ENCODE results near the gene PTPRB. TPM values are rescaled to one million over a fixed set of nuclear protein-coding genes. Genes with fewer than 3 reads are reported as not detected.

Gene PTPRB
- total and polyA plus RNA-seq, 2 donors (not counting 1 experiment from before 2014, with no cell fraction given) = 0.01 TPM; not detected in 1

- ChIA-PET CTCF (no interaction called here), POLR2A (no interaction called here)
- no peak overlapping the region for H2AFZ ChIP-seq (ENCODE audit: insufficient read depth, low read depth, low read length, poor library complexity, severe bottlenecking)
- no peaks in the 10 kb centered on the region for H3K4me1 ChIP-seq (ENCODE audit: control insufficient read depth in 2 of 2, insufficient read depth in 2 of 2, low read length in 2 of 2)
- H3K27ac Mint-ChIP-seq = no peak overlapping the region
- H3K27me3 ChIP-seq (replicated peaks in 1 of 4; ENCODE audit: control extremely low read depth in 1 of 4, control insufficient read depth in 3 of 4, insufficient read depth in 4 of 4, low read length in 3 of 4) = no peaks in the 10 kb centered on the region
- no peaks in the 10 kb centered on the region for H3K9me3 ChIP-seq (ENCODE audit: control extremely low read depth in 1 of 3, control insufficient read depth in 2 of 3, insufficient read depth in 1 of 3, low read length in 2 of 3)
- ATAC-seq (ENCODE audit: low read depth) = no peak
- no peaks in the 10 kb centered on the region for H3K36me3 ChIP-seq (replicated peaks in 1 of 2; ENCODE audit: control extremely low read depth in 1 of 2, control insufficient read depth in 1 of 2, extremely low read depth in 1 of 2, insufficient read depth in 2 of 2, low read length in 1 of 2)
- H3K4me3 Mint-ChIP-seq = no peak overlapping the region
- peaks cover 3% of the 10 kb centered on the region for H3K27me3 Mint-ChIP-seq
- H4K20me1 ChIP-seq (ENCODE audit: control insufficient read depth, insufficient read depth, low read length, poor library complexity, severe bottlenecking) = no peaks in the 10 kb centered on the region
- H3K9ac ChIP-seq (ENCODE audit: low read length) = no peak overlapping the region
- H3K4me2 ChIP-seq (replicated peaks; ENCODE audit: low read depth, low read length, poor library complexity, severe bottlenecking) = no peak overlapping the region
- WGBS (ENCODE audit: insufficient coverage) = 86% methylated on average over 7 of the region's 7 CpGs
- H3K79me2 ChIP-seq (ENCODE audit: control insufficient read depth, insufficient read depth, low read length) = no peaks in the 10 kb centered on the region
- peaks cover 8% of the 10 kb centered on the region for H3K4me1 Mint-ChIP-seq
- H3K27ac ChIP-seq (ENCODE audit: low read length in 2 of 2) = no peak overlapping the region
- intact Hi-C loops (cut with micrococcal nuclease) = no loop called here
- TF ChIP-seq CTCF (IDR thresholded peaks at IDR 0.05) (no peak), EZH2 (IDR thresholded peaks at IDR 0.05; ENCODE audit: borderline replicate concordance, insufficient read depth, low read depth, low read length, poor library complexity, severe bottlenecking) (no peak)
- DNase-seq = no peak
- H3K9me3 Mint-ChIP-seq (ENCODE audit: insufficient read depth) = no peaks in the 10 kb centered on the region
- H3K4me3 ChIP-seq (ENCODE audit: control extremely low read depth in 1 of 5, extremely low read depth in 1 of 5, insufficient read depth in 1 of 5, low read depth in 2 of 5, low read length in 4 of 5) = no peak overlapping the region
Observed at GRCh38 chr12:70664465-70664881, 27.2 kb upstream of the PTPRB start.

GRCh38 chr12:70663838-70664237, 26.6 kb upstream of the PTPRB start:
- Histone ChIP-seq H3K9ac (ENCODE audit: low read length) (no peak overlapping the region), H3K27ac (ENCODE audit: low read length in 2 of 2) (no peak overlapping the region), H3K36me3 (replicated peaks in 1 of 2; ENCODE audit: control extremely low read depth in 1 of 2, control insufficient read depth in 1 of 2, extremely low read depth in 1 of 2, insufficient read depth in 2 of 2, low read length in 1 of 2) (no peaks in the 10 kb centered on the region), H3K4me3 (ENCODE audit: control extremely low read depth in 1 of 5, extremely low read depth in 1 of 5, insufficient read depth in 1 of 5, low read depth in 2 of 5, low read length in 4 of 5) (no peak overlapping the region), H3K9me3 (ENCODE audit: control extremely low read depth in 1 of 3, control insufficient read depth in 2 of 3, insufficient read depth in 1 of 3, low read length in 2 of 3) (no peaks in the 10 kb centered on the region), H2AFZ (ENCODE audit: insufficient read depth, low read depth, low read length, poor library complexity, severe bottlenecking) (no peak overlapping the region), H3K79me2 (ENCODE audit: control insufficient read depth, insufficient read depth, low read length) (no peaks in the 10 kb centered on the region), H3K27me3 (replicated peaks in 1 of 4; ENCODE audit: control extremely low read depth in 1 of 4, control insufficient read depth in 3 of 4, insufficient read depth in 4 of 4, low read length in 3 of 4) (no peaks in the 10 kb centered on the region), H4K20me1 (ENCODE audit: control insufficient read depth, insufficient read depth, low read length, poor library complexity, severe bottlenecking) (no peaks in the 10 kb centered on the region), H3K4me2 (replicated peaks; ENCODE audit: low read depth, low read length, poor library complexity, severe bottlenecking) (no peak overlapping the region), H3K4me1 (ENCODE audit: control insufficient read depth in 2 of 2, insufficient read depth in 2 of 2, low read length in 2 of 2) (no peaks in the 10 kb centered on the region)
- Mint-ChIP-seq H3K9me3 (ENCODE audit: insufficient read depth) (no peaks in the 10 kb centered on the region), H3K27ac (no peak overlapping the region), H3K4me1 (peaks cover 8% of the 10 kb centered on the region), H3K4me3 (no peak overlapping the region), H3K27me3 (peaks cover 3% of the 10 kb centered on the region)
- POLR2A ChIA-PET = no interaction called here
- CTCF ChIA-PET = no interaction called here
- intact Hi-C loops (cut with micrococcal nuclease) = no loop called here
- no peak for ATAC-seq (ENCODE audit: low read depth)
- no peak for DNase-seq
- WGBS (ENCODE audit: insufficient coverage) = 100% methylated on average over 1 of the region's 1 CpG
- TF ChIP-seq CTCF (IDR thresholded peaks at IDR 0.05) = no peak
- TF ChIP-seq EZH2 (IDR thresholded peaks at IDR 0.05; ENCODE audit: borderline replicate concordance, insufficient read depth, low read depth, low read length, poor library complexity, severe bottlenecking) = no peak
